HCT116 (cell line): ENCODE results near the gene FEZF1. TPM values are rescaled to one million over a fixed set of nuclear protein-coding genes. Genes with fewer than 3 reads are reported as not detected.

Experiments
- ATAC-seq: fragments of 200-7000 bp; cut with Tn5 transposase; 2 replicates; pipeline ENCODE4 v1.9.1; 2020; ENCODE audit warnings: mild to moderate bottlenecking, moderate library complexity
- BruUV-seq: library from RNA; stranded (reverse); fragments of 400-500 nt; replicated peaks from 2 replicates; lab custom pipeline; 2021; lab: Mats Ljungman, UMichigan
- CTCF ChIA-PET: fragments of 300-600 bp; sonication (Branson Sonifier 250); formaldehyde crosslinking; loops from one replicate; lab custom pipeline; 2021; ENCODE audit warnings: antibody characterized with exemption; lab: Charles Lee
- POLR2A ChIA-PET: fragments of 300-600, 350-600 bp; sonication (Branson Sonifier 250); formaldehyde crosslinking; loops from one replicate; lab custom pipeline; 2021; ENCODE audit warnings: antibody characterized with exemption; lab: Charles Lee
- RAD21 ChIA-PET, 2 experiments: fragments of 300-600 bp; sonication (Branson Sonifier 250); formaldehyde crosslinking; loops; one replicate each; lab custom pipeline; 2023; ENCODE audit warnings: low total read pairs in 2 of 2; ENCODE audit not compliant: uncharacterized antibody in 2 of 2, unreplicated experiment in 2 of 2, low non-redundant PET in 1 of 2; lab: Charles Lee
- DNase-seq: peaks from one replicate; pipeline ENCODE4 v3.0.0-alpha.2; 2010; ENCODE audit warnings: low read depth, low spot score
- H2AFZ ChIP-seq: fragments of 200-600 bp; shearing (Covaris generic), sonication (generic); 2 replicates; pipeline ENCODE4 v1.6.1; 2017; ENCODE audit warnings: low read depth, mixed run types, mixed read lengths, antibody characterized with exemption, low read length; ENCODE audit not compliant: poor library complexity, severe bottlenecking
- H3K27ac ChIP-seq: 2 replicates; pipeline ENCODE4 v1.5.1; 2012; ENCODE audit warnings: low read depth, low read length
- H3K27me3 ChIP-seq: fragments of 200-600 bp; sonication (generic); 2 replicates; pipeline ENCODE4 v1.6.1; 2016; ENCODE audit warnings: mixed run types, low read length, mixed read lengths; ENCODE audit not compliant: insufficient read depth
- H3K36me3 ChIP-seq, 2 experiments: fragments of 200-500 bp in 1 of 2; fragments of 200-600 bp in 1 of 2; sonication (Bioruptor generic) in 1 of 2; sonication (generic) in 1 of 2; 2 replicates each; pipeline versions ENCODE4 v1.5.1 to v1.6.1; 2014 to 2016; ENCODE audit warnings: low read length in 2 of 2, inconsistent platforms in 1 of 2, mixed read lengths in 1 of 2, mixed run types in 1 of 2; ENCODE audit not compliant: insufficient read depth in 2 of 2, control insufficient read depth in 1 of 2
- H3K4me1 ChIP-seq, 2 experiments: fragments of 200-600 bp in 1 of 2; sonication (generic) in 1 of 2; 2 replicates each; pipeline versions ENCODE4 v1.5.1 to v1.6.1; 2012 to 2017; ENCODE audit warnings: low read length in 2 of 2, inconsistent platforms in 1 of 2, mild to moderate bottlenecking in 1 of 2, mixed read lengths in 1 of 2, mixed run types in 1 of 2, moderate library complexity in 1 of 2; ENCODE audit not compliant: insufficient read depth in 2 of 2, control insufficient read depth in 1 of 2
- H3K4me2 ChIP-seq: fragments of 200-600 bp; sonication (generic); 2 replicates; pipeline ENCODE4 v1.6.1; 2017; ENCODE audit warnings: mixed run types, low read length, mixed read lengths
- H3K4me3 ChIP-seq, 2 experiments: fragments of 200-600 bp in 1 of 2; sonication (generic) in 1 of 2; replicated peaks in 1 of 2; 2 replicates each; pipeline ENCODE4 v1.5.1; 2011 to 2016; ENCODE audit warnings: low read length in 2 of 2, control low read depth in 1 of 2, low read depth in 1 of 2, mild to moderate bottlenecking in 1 of 2, mixed read lengths in 1 of 2, mixed run types in 1 of 2
- H3K79me2 ChIP-seq: fragments of 200-600 bp; sonication (generic); 2 replicates; pipeline ENCODE4 v1.6.1; 2017; ENCODE audit warnings: mild to moderate bottlenecking, mixed run types, low read length, moderate library complexity, mixed read lengths; ENCODE audit not compliant: insufficient read depth
- H3K9ac ChIP-seq: fragments of 200-600 bp; sonication (generic); 2 replicates; pipeline ENCODE4 v1.6.1; 2016; ENCODE audit warnings: low read length, mixed read lengths
- H3K9me2 ChIP-seq: fragments of 200-600 bp; sonication (generic), shearing (Covaris generic); 2 replicates; pipeline ENCODE4 v1.6.1; 2017; ENCODE audit warnings: mixed run types, mild to moderate bottlenecking, moderate library complexity; ENCODE audit not compliant: insufficient read depth
- H3K9me3 ChIP-seq, 2 experiments: fragments of 200-500 bp in 1 of 2; fragments of 200-600 bp in 1 of 2; sonication (Bioruptor generic) in 1 of 2; sonication (generic) in 1 of 2; 2 replicates each; pipeline ENCODE4 v1.6.1; 2014 to 2017; ENCODE audit warnings: low read length in 2 of 2, mixed read lengths in 2 of 2, inconsistent platforms in 1 of 2, low read depth in 1 of 2, mild to moderate bottlenecking in 1 of 2, mixed run types in 1 of 2, moderate library complexity in 1 of 2; ENCODE audit not compliant: control insufficient read depth in 1 of 2, insufficient read depth in 1 of 2
- H4K20me1 ChIP-seq: fragments of 200-600 bp; sonication (generic), shearing (Covaris generic); 2 replicates; pipeline ENCODE4 v1.6.1; 2017; ENCODE audit warnings: mixed run types, mild to moderate bottlenecking, moderate library complexity; ENCODE audit not compliant: insufficient read depth
- ELF1 ChIP-seq: IDR thresholded peaks from 2 replicates; pipeline ENCODE4 v1.6.1; 2012; ENCODE audit warnings: low read depth, borderline replicate concordance
- FOSL1 ChIP-seq: IDR thresholded peaks from 2 replicates; pipeline ENCODE4 v1.6.1; 2012; ENCODE audit warnings: low read depth
- JUND ChIP-seq: IDR thresholded peaks from 2 replicates; pipeline ENCODE4 v1.6.1; 2012
- MAX ChIP-seq: IDR thresholded peaks from 2 replicates; pipeline ENCODE4 v1.6.1; 2012
- RAD21 ChIP-seq: IDR thresholded peaks from 2 replicates; pipeline ENCODE4 v1.6.1; 2012; ENCODE audit warnings: low read depth, mild to moderate bottlenecking
- REST ChIP-seq: IDR thresholded peaks from 2 replicates; pipeline ENCODE4 v1.6.1; 2012; ENCODE audit warnings: low read depth
- YY1 ChIP-seq: IDR thresholded peaks from 2 replicates; pipeline ENCODE4 v1.6.1; 2011; ENCODE audit warnings: low read length, low read depth, moderate library complexity, mild to moderate bottlenecking; ENCODE audit not compliant: insufficient replicate concordance; ENCODE audit errors: extremely low read depth
- ZFX ChIP-seq: fragments of 450-650 bp; IDR thresholded peaks from 2 replicates; pipeline ENCODE4 v1.6.1; 2017
- ZNF274 ChIP-seq: fragments of 200-500 bp; sonication (Bioruptor generic); IDR thresholded peaks from 2 replicates; pipeline ENCODE4 v1.6.1; 2014; ENCODE audit warnings: mild to moderate bottlenecking, low read depth, low read length, inconsistent platforms
- intact Hi-C: fragments of 100-400 bp; cut with micrococcal nuclease; formaldehyde crosslinking; loops from 2 replicates; pipeline ENCODE4 v1.10.0; 2022
- total RNA-seq: library from RNA; stranded (reverse); gene quantifications from one replicate; pipeline ENCODE4 v1.2.1, GENCODE V29; 2021; ENCODE audit not compliant: unreplicated experiment

Gene FEZF1
- total RNA-seq, 1 experiment from 2014 or later, result 0.37 TPM

DNA sequence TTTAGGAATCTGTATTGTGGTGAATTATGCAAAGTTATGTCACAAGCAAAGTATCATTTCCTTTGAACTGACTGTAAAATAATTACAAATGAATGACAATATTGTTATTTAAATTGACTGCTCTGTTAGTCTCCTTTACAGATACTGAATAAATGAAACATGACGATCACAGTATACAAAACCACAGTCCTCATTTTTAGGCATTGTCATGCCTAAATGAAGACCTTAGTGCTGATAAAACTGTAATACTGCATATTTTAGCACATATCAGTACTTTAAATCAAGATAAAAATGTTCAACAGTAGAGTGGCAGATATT is 39.7 kb upstream of the FEZF1 start (continued):
- no peak for TF ChIP-seq REST

GRCh38 chr7:122343601-122344302 is 39.2 kb upstream of the FEZF1 start:
- Histone ChIP-seq H3K4me1 (no peaks in the 10 kb centered on the region), H4K20me1 (no peaks in the 10 kb centered on the region), H2AFZ (no peak overlapping the region), H3K9me2 (no peaks in the 10 kb centered on the region), H3K27ac (no peak overlapping the region), H3K4me3 (no peak overlapping the region), H3K27me3 (no peaks in the 10 kb centered on the region), H3K9me3 (no peaks in the 10 kb centered on the region), H3K36me3 (no peaks in the 10 kb centered on the region), H3K9ac (no peak overlapping the region), H3K4me2 (no peak overlapping the region), H3K79me2 (no peaks in the 10 kb centered on the region)
- no TSS peak for BruUV-seq
- ChIA-PET CTCF (no interaction called here), RAD21 (no interaction called here), POLR2A (no interaction called here)
- DNase-seq, result no peak
- no peak for ATAC-seq
- TF ChIP-seq REST (no peak), RAD21 (no peak), ZNF274 (no peak), MAX (no peak), ELF1 (no peak), FOSL1 (no peak), JUND (no peak), ZFX (no peak), YY1 (no peak)
- intact Hi-C loops, result no loop called here
